Mesenteric fat pad (tissue), 1 donor: ENCODE data around the gene VPS36. TPM values are rescaled to one million over a fixed set of nuclear protein-coding genes. Genes with fewer than 3 reads are reported as not detected.
"Not testable (repeated sequence)": the region's sequence is repeated elsewhere in the genome, so short reads cannot be mapped to it uniquely, and the experiment has no call there.

Experiments used
- DNase-seq: peaks from one replicate; pipeline ENCODE4 v3.0.0-alpha.2; 2020; ENCODE audit warnings: low spot score
- total RNA-seq: library from RNA; stranded (reverse); fragmentation: NEBNext Ultra II Directional; extraction: Animal tissue kit (Norgen Biotek cat#: 25700); gene quantifications from one replicate; pipeline ENCODE4 v1.2.1, GENCODE V29; 2021
- donor health status: DM: yes; HTN: yes; CAD: no.

The VPS36 gene
- total RNA-seq, 1 donor from 2014 or later, result 34.7 TPM

- DNase-seq, result no peak
Observed at GRCh38 chr13:52378312-52378711, 72.1 kb downstream of the VPS36 start.

GRCh38 chr13:52377898-52378297 lies 72.5 kb downstream of the VPS36 start:
- DNase-seq, result no peak

GRCh38 chr13:52374873-52375411 lies 75.5 kb downstream of the VPS36 start:
- no peak for DNase-seq

- no peak for DNase-seq
Observed at GRCh38 chr13:52374389-52374788, 76.0 kb downstream of the VPS36 start.

- DNase-seq, result not testable (repeated sequence)
Observed at GRCh38 chr13:52373277-52373676, 77.2 kb downstream of the VPS36 start.

- DNase-seq, result no peak
Observed at GRCh38 chr13:52371736-52372247, 78.6 kb downstream of the VPS36 start.

GRCh38 chr13:52366291-52366690 lies 84.1 kb downstream of the VPS36 start:
- no peak for DNase-seq

Other genes with a start within 250 kb of the VPS36 start
- gene THSD1, start 44.5 kb downstream of the VPS36 start, total RNA-seq, result 6.7 TPM
- 8.3 TPM for gene CKAP2, start 4.8 kb upstream of the VPS36 start, total RNA-seq
- 2.3 TPM for gene HNRNPA1L2, start 191.8 kb upstream of the VPS36 start, total RNA-seq
- gene SUGT1, start 202.2 kb upstream of the VPS36 start, total RNA-seq, result 43.8 TPM